GM12864 (cell line): ENCODE data around the gene SLC35A3.

Experiments used
- DNase-seq: peaks from one replicate; pipeline ENCODE4 v3.0.0-alpha.2; 2011; ENCODE audit warnings: low read depth
- H3K4me3 ChIP-seq: 2 replicates; pipeline ENCODE4 v1.5.1; 2011; ENCODE audit warnings: mild to moderate bottlenecking, low read depth, low read length, control low read depth
- TF ChIP-seq, protein P1 (sequence below): IDR thresholded peaks from 2 replicates; pipeline ENCODE4 v1.5.1; 2011; ENCODE audit warnings: low read depth, mild to moderate bottlenecking, moderate library complexity, low read length, control low read depth, inconsistent platforms; ENCODE audit errors: missing control alignments

Gene SLC35A3

DNA sequence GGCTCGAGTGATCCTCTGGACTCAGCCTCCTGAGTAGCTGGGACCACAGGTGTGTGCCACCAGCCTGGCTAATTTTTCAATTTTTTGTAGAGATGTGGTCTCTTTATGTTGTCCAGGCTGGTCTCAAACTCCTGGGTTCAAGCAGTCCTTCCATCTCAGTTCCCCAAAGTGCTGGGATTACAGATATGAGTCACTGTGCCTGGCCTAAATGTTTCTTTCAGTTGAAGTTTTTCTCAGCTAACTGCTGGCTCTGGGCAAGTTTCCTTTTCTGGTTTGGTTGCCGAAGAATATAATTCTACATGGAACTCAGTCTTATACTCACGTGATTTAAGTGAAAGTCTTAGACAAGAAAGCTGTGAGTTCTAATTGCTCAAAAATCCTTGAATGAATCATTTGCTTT is 106.0 kb downstream of the SLC35A3 start:
- TF ChIP-seq, protein P1, sequence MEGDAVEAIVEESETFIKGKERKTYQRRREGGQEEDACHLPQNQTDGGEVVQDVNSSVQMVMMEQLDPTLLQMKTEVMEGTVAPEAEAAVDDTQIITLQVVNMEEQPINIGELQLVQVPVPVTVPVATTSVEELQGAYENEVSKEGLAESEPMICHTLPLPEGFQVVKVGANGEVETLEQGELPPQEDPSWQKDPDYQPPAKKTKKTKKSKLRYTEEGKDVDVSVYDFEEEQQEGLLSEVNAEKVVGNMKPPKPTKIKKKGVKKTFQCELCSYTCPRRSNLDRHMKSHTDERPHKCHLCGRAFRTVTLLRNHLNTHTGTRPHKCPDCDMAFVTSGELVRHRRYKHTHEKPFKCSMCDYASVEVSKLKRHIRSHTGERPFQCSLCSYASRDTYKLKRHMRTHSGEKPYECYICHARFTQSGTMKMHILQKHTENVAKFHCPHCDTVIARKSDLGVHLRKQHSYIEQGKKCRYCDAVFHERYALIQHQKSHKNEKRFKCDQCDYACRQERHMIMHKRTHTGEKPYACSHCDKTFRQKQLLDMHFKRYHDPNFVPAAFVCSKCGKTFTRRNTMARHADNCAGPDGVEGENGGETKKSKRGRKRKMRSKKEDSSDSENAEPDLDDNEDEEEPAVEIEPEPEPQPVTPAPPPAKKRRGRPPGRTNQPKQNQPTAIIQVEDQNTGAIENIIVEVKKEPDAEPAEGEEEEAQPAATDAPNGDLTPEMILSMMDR, result no peak
- DNase-seq, result peak; percentile 67
- H3K4me3 ChIP-seq, result no peak overlapping the region

DNA sequence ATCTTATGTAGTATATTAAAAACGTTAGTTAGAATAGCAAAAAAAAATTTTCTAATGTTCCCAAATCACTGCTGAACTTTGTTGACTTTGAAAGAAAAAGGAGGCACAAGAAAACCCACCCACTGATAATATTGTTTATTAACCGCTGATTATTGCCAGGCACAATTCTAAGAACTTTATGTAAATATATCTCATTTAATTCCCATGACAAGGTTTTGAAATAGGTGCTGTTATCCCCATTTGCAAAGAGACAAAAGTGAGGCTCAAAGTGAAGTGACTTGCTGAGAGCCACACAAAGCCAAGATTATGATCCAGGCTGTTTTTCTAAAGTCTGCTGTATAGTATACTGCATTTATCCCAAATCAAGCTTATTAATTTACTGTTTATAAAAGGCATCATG is 106.5 kb downstream of the SLC35A3 start:
- DNase-seq, result no peak
- no peak overlapping the region for H3K4me3 ChIP-seq
- TF ChIP-seq, protein P1, result no peak

DNA sequence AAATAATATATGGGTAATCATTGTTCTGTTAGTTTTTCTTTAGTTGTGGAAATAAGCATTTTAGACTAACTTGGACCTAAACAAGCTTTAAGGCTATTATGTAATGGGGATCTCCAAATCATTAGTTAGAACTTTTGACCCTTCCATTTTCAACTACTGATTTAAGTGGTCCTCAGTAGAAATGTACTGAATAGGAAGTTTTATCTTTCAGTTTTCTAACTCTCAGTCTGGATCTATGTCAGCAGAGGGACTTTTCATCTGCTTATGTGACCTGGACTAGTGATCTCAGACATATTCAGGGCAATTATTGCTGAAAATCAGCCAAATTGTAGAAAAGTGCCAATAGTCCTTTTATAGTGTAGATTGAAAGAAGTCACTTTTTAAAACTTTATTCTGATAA is 106.9 kb downstream of the SLC35A3 start:
- no peak overlapping the region; the same call in 1 of the 2 replicates for H3K4me3 ChIP-seq
- DNase-seq, result peak; percentile 56
- TF ChIP-seq, protein P1, result no peak

DNA sequence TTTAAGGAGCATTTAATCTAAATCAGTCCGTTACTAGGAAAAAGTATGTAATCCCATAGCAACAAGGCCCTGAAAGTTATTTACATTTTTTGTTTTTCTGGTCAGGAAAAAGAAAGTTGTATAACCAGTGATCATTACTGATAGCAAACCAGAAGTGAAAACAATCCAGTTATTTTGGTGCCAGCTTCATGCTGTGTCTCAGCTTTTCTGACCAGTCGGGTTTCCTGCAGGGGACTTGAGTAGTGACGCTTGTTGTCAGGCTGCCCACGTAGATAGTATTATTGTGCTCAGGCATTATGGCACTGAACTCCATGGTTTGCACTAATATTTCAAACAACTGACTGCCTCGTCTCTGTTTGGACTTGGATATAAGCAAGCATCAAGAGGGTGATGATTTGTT is 107.7 kb downstream of the SLC35A3 start:
- TF ChIP-seq, protein P1, result no peak
- DNase-seq, result peak; percentile 62
- no peak overlapping the region; the same call in 1 of the 2 replicates for H3K4me3 ChIP-seq

DNA sequence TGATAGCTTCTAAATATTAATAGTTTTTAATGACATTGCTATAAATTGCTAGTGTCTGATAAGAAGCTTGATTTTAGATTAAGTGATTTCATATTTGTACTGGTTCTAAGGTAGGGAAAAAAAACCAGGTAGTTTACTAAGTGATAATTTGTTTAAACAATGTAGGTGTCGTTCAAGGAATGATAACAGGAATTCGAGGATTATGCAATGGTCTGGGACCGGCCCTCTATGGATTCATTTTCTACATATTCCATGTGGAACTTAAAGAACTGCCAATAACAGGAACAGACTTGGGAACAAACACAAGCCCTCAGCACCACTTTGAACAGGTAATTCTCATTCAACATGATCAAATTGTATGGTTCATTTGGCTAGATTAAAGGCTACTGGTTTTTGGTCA is 110.5 kb downstream of the SLC35A3 start:
- no peak overlapping the region for H3K4me3 ChIP-seq
- TF ChIP-seq, protein P1, result no peak
- no peak for DNase-seq
